Measurements from ENCODE around the gene ZMYND11. TPM values are rescaled to one million over a fixed set of nuclear protein-coding genes. Genes with fewer than 3 reads are reported as not detected.

ZMYND11 gene
- total and polyA plus RNA-seq, 9 of the 15 experiments (the other 6 are each of a cell fraction or from before 2014, with no cell fraction given) = 2.7 to 13.8 (median 8.8) TPM

- peaks cover 3% of the 10 kb centered on the region; the same call in 1 of the 2 replicates for H4K20me1 ChIP-seq (replicated peaks; ENCODE audit: control insufficient read depth, insufficient read depth, low read length)
- no peaks in the 10 kb centered on the region for H3K36me3 ChIP-seq (ENCODE audit: control insufficient read depth, insufficient read depth, low read length)
- peaks cover 59 to 79% of the 10 kb centered on the region in 2 experiments for H3K27me3 ChIP-seq (ENCODE audit: control insufficient read depth in 2 of 2, insufficient read depth in 2 of 2, low read length in 2 of 2)
- no peak for FAIRE-seq
- under 1% methylated on average over 8 of the region's 8 CpGs for WGBS (ENCODE audit: insufficient coverage, low coverage, missing lambda C conversion rate)
- no peak overlapping the region for H3K27ac ChIP-seq (ENCODE audit: extremely low read depth, low read depth, low read length)
- no peak for ATAC-seq
- in situ Hi-C loops (cut with MboI) (no loop called here), intact Hi-C loops (cut with micrococcal nuclease) (no loop called here)
- H2AFZ ChIP-seq (ENCODE audit: low read depth, low read length) = no peak overlapping the region
- TF ChIP-seq VEZF1 (CRISPR knock-in tag; IDR thresholded peaks at IDR 0.05) = no peak
- BruUV-seq (replicated peaks) = no TSS peak
- POLR2A ChIA-PET = no interaction called here
- CTCF ChIA-PET (ENCODE audit: low intra/inter-chr PET ratio) = no interaction called here
- no peak overlapping the region for H3K9ac ChIP-seq (ENCODE audit: insufficient read depth in 1 of 2, low read depth in 2 of 2, low read length in 2 of 2)
- H3K9me1 ChIP-seq (ENCODE audit: control insufficient read depth, insufficient read depth, low read length) = no peaks in the 10 kb centered on the region
- no peaks in the 10 kb centered on the region for H3K79me2 ChIP-seq (ENCODE audit: control insufficient read depth, insufficient read depth, low read length)
- H3K9me3 ChIP-seq (replicated peaks; ENCODE audit: control insufficient read depth, insufficient read depth, low read depth, low read length) = no peaks in the 10 kb centered on the region
- no peak overlapping the region for H3K4me3 ChIP-seq
- DNase-seq (ENCODE audit: extremely low read depth in 1 of 4, low spot score in 3 of 4) = no peak
- no peak overlapping the region for H3K4me2 ChIP-seq (ENCODE audit: insufficient read depth, low read length)
- no peaks in the 10 kb centered on the region; a peak in 1 of 5 replicates for H3K4me1 ChIP-seq (replicated peaks in 1 of 2; ENCODE audit: control insufficient read depth in 2 of 2, insufficient read depth in 2 of 2, low read length in 2 of 2)
These were observed 147.9 kb downstream of the ZMYND11 start for GRCh38 chr10:283140-283479.

DNA sequence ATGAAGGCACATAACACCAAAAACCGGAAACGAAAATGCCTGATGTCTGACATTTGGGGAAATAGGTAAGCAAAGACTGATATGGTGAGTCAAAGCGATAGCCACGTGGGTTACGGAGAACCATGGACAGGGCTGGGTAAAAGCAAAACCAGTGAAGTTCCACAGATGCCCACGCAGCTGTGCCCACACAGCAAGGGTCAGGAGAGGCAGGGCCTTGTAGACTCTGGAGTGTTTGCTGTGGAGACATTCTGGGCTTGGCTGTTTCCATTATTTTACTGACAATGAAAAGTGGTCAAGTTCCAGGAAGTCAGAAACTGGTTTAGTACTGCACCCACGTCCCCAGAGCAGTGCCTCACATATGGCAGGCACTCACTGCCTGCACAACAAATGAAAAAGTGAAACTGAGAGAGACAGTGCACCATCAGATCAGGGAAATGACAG lies 148.7 kb downstream of the ZMYND11 start:
- H3K4me3 ChIP-seq = no peak overlapping the region
- DNase-seq (ENCODE audit: extremely low read depth in 1 of 4, low spot score in 3 of 4) (no peak), FAIRE-seq (no peak), ATAC-seq (no peak)
- no peaks in the 10 kb centered on the region for H3K79me2 ChIP-seq (ENCODE audit: control insufficient read depth, insufficient read depth, low read length)
- in situ Hi-C loops (cut with MboI) = no loop called here
- no peaks in the 10 kb centered on the region for H3K36me3 ChIP-seq (ENCODE audit: control insufficient read depth, insufficient read depth, low read length)
- WGBS (ENCODE audit: insufficient coverage, low coverage, missing lambda C conversion rate) = under 1% methylated on average over 7 of the region's 7 CpGs
- H2AFZ ChIP-seq (ENCODE audit: low read depth, low read length) = no peak overlapping the region
- no peaks in the 10 kb centered on the region for H3K9me1 ChIP-seq (ENCODE audit: control insufficient read depth, insufficient read depth, low read length)
- ChIA-PET CTCF (ENCODE audit: low intra/inter-chr PET ratio) (no interaction called here), POLR2A (no interaction called here)
- H3K27me3 ChIP-seq (ENCODE audit: control insufficient read depth in 2 of 2, insufficient read depth in 2 of 2, low read length in 2 of 2) = peaks cover 57 to 79% of the 10 kb centered on the region in 2 experiments
- H4K20me1 ChIP-seq (replicated peaks; ENCODE audit: control insufficient read depth, insufficient read depth, low read length) = peaks cover 3% of the 10 kb centered on the region; the same call in 1 of the 2 replicates
- H3K27ac ChIP-seq (ENCODE audit: extremely low read depth, low read depth, low read length) = no peak overlapping the region
- H3K4me2 ChIP-seq (ENCODE audit: insufficient read depth, low read length) = no peak overlapping the region
- no TSS peak for BruUV-seq (replicated peaks)
- intact Hi-C loops (cut with micrococcal nuclease) = no loop called here
- no peaks in the 10 kb centered on the region for H3K9me3 ChIP-seq (replicated peaks; ENCODE audit: control insufficient read depth, insufficient read depth, low read depth, low read length)
- no peaks in the 10 kb centered on the region for H3K4me1 ChIP-seq (replicated peaks in 1 of 2; ENCODE audit: control insufficient read depth in 2 of 2, insufficient read depth in 2 of 2, low read length in 2 of 2)
- H3K9ac ChIP-seq (ENCODE audit: insufficient read depth in 1 of 2, low read depth in 2 of 2, low read length in 2 of 2) = no peak overlapping the region
- TF ChIP-seq MYNN (IDR thresholded peaks at IDR 0.05) (no peak), MYNN (CRISPR knock-in tag; IDR thresholded peaks at IDR 0.05) (no peak), NCOA6 (IDR thresholded peaks at IDR 0.05) (no peak), BHLHE40 (IDR thresholded peaks at IDR 0.05; ENCODE audit: low read length) (no peak), CREB5 (CRISPR knock-in tag; IDR thresholded peaks at IDR 0.05) (no peak), IRF9 (tag; IDR thresholded peaks at IDR 0.05) (no peak), SUPT5H (IDR thresholded peaks at IDR 0.05) (no peak)
- TF ChIP-seq, protein P1, sequence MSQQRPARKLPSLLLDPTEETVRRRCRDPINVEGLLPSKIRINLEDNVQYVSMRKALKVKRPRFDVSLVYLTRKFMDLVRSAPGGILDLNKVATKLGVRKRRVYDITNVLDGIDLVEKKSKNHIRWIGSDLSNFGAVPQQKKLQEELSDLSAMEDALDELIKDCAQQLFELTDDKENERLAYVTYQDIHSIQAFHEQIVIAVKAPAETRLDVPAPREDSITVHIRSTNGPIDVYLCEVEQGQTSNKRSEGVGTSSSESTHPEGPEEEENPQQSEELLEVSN (IDR thresholded peaks at IDR 0.05; ENCODE audit: borderline replicate concordance in 1 of 2, extremely low read depth in 1 of 2, insufficient read depth in 1 of 2, insufficient read length in 1 of 2, low read depth in 1 of 2, low read length in 1 of 2, poor library complexity in 1 of 2, severe bottlenecking in 1 of 2) = no peak
- TF ChIP-seq, protein P2, sequence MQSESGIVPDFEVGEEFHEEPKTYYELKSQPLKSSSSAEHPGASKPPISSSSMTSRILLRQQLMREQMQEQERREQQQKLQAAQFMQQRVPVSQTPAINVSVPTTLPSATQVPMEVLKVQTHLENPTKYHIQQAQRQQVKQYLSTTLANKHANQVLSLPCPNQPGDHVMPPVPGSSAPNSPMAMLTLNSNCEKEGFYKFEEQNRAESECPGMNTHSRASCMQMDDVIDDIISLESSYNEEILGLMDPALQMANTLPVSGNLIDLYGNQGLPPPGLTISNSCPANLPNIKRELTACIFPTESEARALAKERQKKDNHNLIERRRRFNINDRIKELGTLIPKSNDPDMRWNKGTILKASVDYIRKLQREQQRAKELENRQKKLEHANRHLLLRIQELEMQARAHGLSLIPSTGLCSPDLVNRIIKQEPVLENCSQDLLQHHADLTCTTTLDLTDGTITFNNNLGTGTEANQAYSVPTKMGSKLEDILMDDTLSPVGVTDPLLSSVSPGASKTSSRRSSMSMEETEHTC (IDR thresholded peaks at IDR 0.05) = no peak

Measured in K562 (cell line).